ENCODE measurements around the gene PRR30. TPM values are rescaled to one million over a fixed set of nuclear protein-coding genes. Genes with fewer than 3 reads are reported as not detected.
A peak's percentile ranks its signal among the peaks of the same experiment; 100 is the strongest.

The PRR30 gene
- total and polyA plus RNA-seq, 7 donors: not detected

GRCh38 chr2:27133195-27133875 is 5.9 kb downstream of the PRR30 start:
- TF ChIP-seq, protein P1, sequence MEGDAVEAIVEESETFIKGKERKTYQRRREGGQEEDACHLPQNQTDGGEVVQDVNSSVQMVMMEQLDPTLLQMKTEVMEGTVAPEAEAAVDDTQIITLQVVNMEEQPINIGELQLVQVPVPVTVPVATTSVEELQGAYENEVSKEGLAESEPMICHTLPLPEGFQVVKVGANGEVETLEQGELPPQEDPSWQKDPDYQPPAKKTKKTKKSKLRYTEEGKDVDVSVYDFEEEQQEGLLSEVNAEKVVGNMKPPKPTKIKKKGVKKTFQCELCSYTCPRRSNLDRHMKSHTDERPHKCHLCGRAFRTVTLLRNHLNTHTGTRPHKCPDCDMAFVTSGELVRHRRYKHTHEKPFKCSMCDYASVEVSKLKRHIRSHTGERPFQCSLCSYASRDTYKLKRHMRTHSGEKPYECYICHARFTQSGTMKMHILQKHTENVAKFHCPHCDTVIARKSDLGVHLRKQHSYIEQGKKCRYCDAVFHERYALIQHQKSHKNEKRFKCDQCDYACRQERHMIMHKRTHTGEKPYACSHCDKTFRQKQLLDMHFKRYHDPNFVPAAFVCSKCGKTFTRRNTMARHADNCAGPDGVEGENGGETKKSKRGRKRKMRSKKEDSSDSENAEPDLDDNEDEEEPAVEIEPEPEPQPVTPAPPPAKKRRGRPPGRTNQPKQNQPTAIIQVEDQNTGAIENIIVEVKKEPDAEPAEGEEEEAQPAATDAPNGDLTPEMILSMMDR (IDR thresholded peaks at IDR 0.05): no peak
- H3K27me3 ChIP-seq (ENCODE audit: insufficient read depth in 3 of 3, low read length in 2 of 3): no peaks in the 10 kb centered on the region
- intact Hi-C loops (cut with DNase I): loop anchor here in 1 of 2 donors (5.0 kb wide), 1 partner anchor 79 kb away; the partner anchor contains the start of genes ATRAID and SLC5A6
- peaks cover 0 to 41% of the 10 kb centered on the region in 2 donors for H3K36me3 ChIP-seq (ENCODE audit: insufficient read depth in 1 of 2, low read depth in 1 of 2)
- peak overlapping the region; percentile 92 for H3K4me3 ChIP-seq
- DNase-seq: peak; percentile 41 to 84
- WGBS, 3 donors: 29 to 35% (median 29%) methylated on average over 14 of the region's 14 CpGs
- H3K4me1 ChIP-seq: peaks cover 12% of the 10 kb centered on the region
- H3K27ac ChIP-seq: peak overlapping the region; percentile 94
- H3K9me3 ChIP-seq: no peaks in the 10 kb centered on the region
- ATAC-seq: peak; percentile 29 to 67 (median 52)

- DNase-seq (no peak), ATAC-seq (no peak)
- WGBS, 3 donors: 79 to 86% (median 81%) methylated on average over 11 of the region's 11 CpGs
- H3K27me3 ChIP-seq (ENCODE audit: insufficient read depth in 3 of 3, low read length in 2 of 3): no peaks in the 10 kb centered on the region
- no peak overlapping the region for H3K4me3 ChIP-seq
- H3K27ac ChIP-seq: no peak overlapping the region
- H3K9me3 ChIP-seq: no peaks in the 10 kb centered on the region
- peaks cover 12% of the 10 kb centered on the region for H3K4me1 ChIP-seq
- H3K36me3 ChIP-seq (ENCODE audit: insufficient read depth in 1 of 2, low read depth in 1 of 2): peaks cover 0 to 41% of the 10 kb centered on the region in 2 donors
- intact Hi-C loops (cut with DNase I): loop anchor here in 1 of 2 donors (5.0 kb wide), 1 partner anchor 81 kb away; the partner anchor contains the start of genes ATRAID and SLC5A6
- TF ChIP-seq, protein P1 (IDR thresholded peaks at IDR 0.05): no peak
These were observed 7.8 kb downstream of the PRR30 start for GRCh38 chr2:27131429-27131828.

GRCh38 chr2:27130396-27130795 is 8.8 kb downstream of the PRR30 start:
- Histone ChIP-seq H3K4me3 (no peak overlapping the region), H3K27ac (no peak overlapping the region), H3K4me1 (peaks cover 19% of the 10 kb centered on the region), H3K36me3 (ENCODE audit: insufficient read depth in 1 of 2, low read depth in 1 of 2) (peaks cover 0 to 41% of the 10 kb centered on the region in 2 donors), H3K27me3 (ENCODE audit: insufficient read depth in 3 of 3, low read length in 2 of 3) (no peaks in the 10 kb centered on the region), H3K9me3 (no peaks in the 10 kb centered on the region)
- intact Hi-C loops (cut with DNase I): loop anchor here in 1 of 2 donors (5.0 kb wide), 1 partner anchor 82 kb away; the partner anchor contains the start of genes ATRAID and SLC5A6
- 85 to 90% (median 89%) methylated on average over 10 of the region's 10 CpGs for WGBS, 3 donors
- ATAC-seq (no peak), DNase-seq (no peak)
- TF ChIP-seq, protein P1 (IDR thresholded peaks at IDR 0.05): no peak

- H3K9me3 ChIP-seq: no peaks in the 10 kb centered on the region
- no peak for DNase-seq
These were observed 10.3 kb downstream of the PRR30 start for GRCh38 chr2:27128668-27129571.

More at GRCh38 chr2:27128668-27129571, 10.3 kb downstream of the PRR30 start:
- 60 to 72% (median 62%) methylated on average over 11 of the region's 11 CpGs for WGBS, 3 donors
- no peak for ATAC-seq
- intact Hi-C loops (cut with DNase I): no loop called here
- H3K27me3 ChIP-seq (ENCODE audit: insufficient read depth in 3 of 3, low read length in 2 of 3): no peaks in the 10 kb centered on the region
- peaks cover 0 to 41% of the 10 kb centered on the region in 2 donors for H3K36me3 ChIP-seq (ENCODE audit: insufficient read depth in 1 of 2, low read depth in 1 of 2)
- no peak overlapping the region for H3K27ac ChIP-seq
- H3K4me3 ChIP-seq: no peak overlapping the region
- TF ChIP-seq, protein P1 (IDR thresholded peaks at IDR 0.05): no peak
- H3K4me1 ChIP-seq: peaks cover 19% of the 10 kb centered on the region

Measured in psoas muscle (tissue), 8 donors.